ENCODE results near the gene CEP250. TPM values are rescaled to one million over a fixed set of nuclear protein-coding genes. Genes with fewer than 3 reads are reported as not detected.

The CEP250 gene
- total and polyA plus RNA-seq, 2 of the 4 experiments (the other 2 are of a cell fraction): 22.7 to 35.1 TPM

DNA sequence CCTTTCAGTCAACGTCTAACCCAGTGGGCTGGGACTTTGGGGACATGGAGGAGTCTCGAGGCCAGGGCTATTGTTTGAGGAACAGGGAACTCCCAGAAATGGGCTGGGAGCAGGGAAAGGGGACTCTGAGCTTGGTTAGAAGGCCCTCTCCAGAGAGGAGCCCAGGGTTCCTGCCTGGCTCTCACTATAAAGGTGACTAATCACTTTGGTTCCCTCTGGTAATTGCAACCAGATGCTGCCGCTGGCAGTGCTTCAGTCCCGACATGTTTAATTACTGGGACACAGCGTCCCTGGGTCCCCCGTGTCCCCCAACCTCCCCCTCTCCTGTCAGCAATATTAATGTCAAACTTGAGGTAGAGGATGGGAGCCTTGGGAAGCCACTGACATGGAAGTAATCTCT, 12.4 kb upstream of the CEP250 start:
- WGBS, 2 experiments (ENCODE audit: extremely low coverage in 2 of 2, insufficient read length in 1 of 2): no CpG with 5 or more reads among the region's 6 CpGs
- peak overlapping the region; percentile 97; the same call in 1 of the 2 replicates for H3K23ac ChIP-seq (ENCODE audit: low read depth, low read length)
- H3K79me1 ChIP-seq (ENCODE audit: low read depth in 1 of 2, low read length in 2 of 2): no peaks in the 10 kb centered on the region
- H4K8ac ChIP-seq (ENCODE audit: low read depth in 2 of 2, low read length in 2 of 2): peak overlapping the region; percentile 67 to 94
- in situ Hi-C loops (cut with MboI; ENCODE audit: low sequenced_read_pairs) (loop anchor here (25.0 kb wide), 2 partner anchors 306 to 606 kb away; partner anchors contain the start of genes EDEM2 and NCOA6), dilution Hi-C loops (cut with HindIII; ENCODE audit: low sequenced_read_pairs, unreplicated experiment) (no loop called here), intact Hi-C loops (cut with micrococcal nuclease) (no loop called here)
- DNase-seq (peak; percentile 83), ATAC-seq (ENCODE audit: low read depth) (peak; percentile 46)
- H3K9me3 ChIP-seq (ENCODE audit: control insufficient read depth, insufficient read depth, low read length): no peaks in the 10 kb centered on the region
- H2BK120ac ChIP-seq (ENCODE audit: low read depth, low read length): peak overlapping the region; percentile 100
- peak overlapping the region; percentile 95 for H2AK5ac ChIP-seq (ENCODE audit: low read depth, low read length)
- peak overlapping the region; percentile 99 for H4K91ac ChIP-seq (ENCODE audit: insufficient read depth, low read depth, low read length)
- H3K36me3 ChIP-seq (ENCODE audit: control insufficient read depth, insufficient read depth, low read length): no peaks in the 10 kb centered on the region
- peaks cover 9% of the 10 kb centered on the region; the same call in 1 of the 2 replicates for H3K9me1 ChIP-seq (ENCODE audit: insufficient read depth, low read length)
- peak overlapping the region; percentile 90 for H2BK5ac ChIP-seq (ENCODE audit: low read depth, low read length, poor library complexity, severe bottlenecking)
- peak overlapping the region; percentile 66 for H2AK9ac ChIP-seq (replicated peaks; ENCODE audit: low read depth, low read length, poor library complexity)
- no peak overlapping the region for H3K9ac ChIP-seq (ENCODE audit: low read depth, low read length)
- peak overlapping the region; percentile 91 for H3K18ac ChIP-seq (ENCODE audit: low read depth, low read length)
- peak overlapping the region; percentile 95 for H2AFZ ChIP-seq (replicated peaks; ENCODE audit: low read length, poor library complexity)
- no peaks in the 10 kb centered on the region for H3K27me3 ChIP-seq (ENCODE audit: control insufficient read depth, insufficient read depth, low read length)
- H4K5ac ChIP-seq (ENCODE audit: low read depth, low read length): peak overlapping the region; percentile 98
- peak overlapping the region; percentile 85 for H3K56ac ChIP-seq (ENCODE audit: extremely low read depth, insufficient read depth, low read length)
- peak overlapping the region; percentile 99 for H2BK20ac ChIP-seq (ENCODE audit: low read depth, low read length)
- no peaks in the 10 kb centered on the region for H4K20me1 ChIP-seq (ENCODE audit: insufficient read depth, low read length)
- peaks cover 9% of the 10 kb centered on the region for H3K4me1 ChIP-seq (ENCODE audit: control insufficient read depth, insufficient read depth, low read length)
- peak overlapping the region; percentile 79 for H3K27ac ChIP-seq (ENCODE audit: insufficient read depth, low read length)
- no peak for TF ChIP-seq POLR2A (IDR thresholded peaks at IDR 0.05; ENCODE audit: low read depth, low read length)
- H3K4me2 ChIP-seq (ENCODE audit: low read depth, low read length): peak overlapping the region; percentile 51
- ChIA-PET CTCF (no interaction called here), POLR2A (ENCODE audit: unreplicated experiment) (interaction anchor here (1.3 kb wide), 1 partner anchor 138 kb away, joined by 3 read pairs; no protein-coding TSS in a partner anchor)
- no TSS peak for BruUV-seq (replicated peaks)
- no peak overlapping the region for H3K4me3 ChIP-seq (ENCODE audit: insufficient read depth, low read depth, low read length)
- H3K4ac ChIP-seq (ENCODE audit: low read depth, low read length): peak overlapping the region; percentile 99
- peak overlapping the region; percentile 99; the same call in 1 of the 3 replicates for H2BK15ac ChIP-seq (ENCODE audit: low read depth, low read length)
- H3K14ac ChIP-seq (replicated peaks; ENCODE audit: low read depth, low read length): peak overlapping the region; percentile 99
